Stimulated activated CD8-positive, alpha-beta memory T cell treated with anti-CD3 and anti-CD28 coated beads, Interleukin-12 subunit alpha, Interleukin-12 subunit beta, amount 100 ng/mL, for 24 hours (primary cell): Measurements from ENCODE around the gene KLK6.

Source experiments
- DNase-seq: peaks from one replicate; pipeline ENCODE4 v3.0.0-alpha.2; 2020; ENCODE audit errors: extremely low read depth

KLK6 gene

GRCh38 chr19:50952910-50953309, 16.5 kb downstream of the KLK6 start, which contains the start of gene KLK5:
KLK5 (minus strand) TSS chr19:50953038; CDS start chr19:50952657, 381 bp downstream.
- DNase-seq: no peak

GRCh38 chr19:50949861-50950260, 19.5 kb downstream of the KLK6 start:
- DNase-seq: no peak

- no peak for DNase-seq
Measured at GRCh38 chr19:50947123-50947522, 22.3 kb downstream of the KLK6 start.

GRCh38 chr19:50944795-50945194, 24.6 kb downstream of the KLK6 start:
- no peak for DNase-seq

GRCh38 chr19:50943074-50943828, 26.1 kb downstream of the KLK6 start:
- no peak for DNase-seq

- no peak for DNase-seq
Measured at GRCh38 chr19:50939596-50939995, 29.8 kb downstream of the KLK6 start.

GRCh38 chr19:50933640-50934039, 35.8 kb downstream of the KLK6 start:
- no peak for DNase-seq

- no peak for DNase-seq
Measured at GRCh38 chr19:50932690-50933083, 36.7 kb downstream of the KLK6 start.

GRCh38 chr19:50932018-50932689, 37.2 kb downstream of the KLK6 start:
- DNase-seq: no peak

GRCh38 chr19:50931023-50931422, 38.4 kb downstream of the KLK6 start:
- DNase-seq: no peak

GRCh38 chr19:50928831-50929230, 40.6 kb downstream of the KLK6 start:
- DNase-seq: no peak

- DNase-seq: no peak
Measured at GRCh38 chr19:50926144-50926543, 43.2 kb downstream of the KLK6 start.

GRCh38 chr19:50925734-50926133, 43.7 kb downstream of the KLK6 start:
- no peak for DNase-seq

- no peak for DNase-seq
Measured at GRCh38 chr19:50924586-50924985, 44.8 kb downstream of the KLK6 start.

- no peak for DNase-seq
Measured at GRCh38 chr19:50922317-50922853, 47.0 kb downstream of the KLK6 start.

GRCh38 chr19:50921426-50922316, 47.7 kb downstream of the KLK6 start:
- DNase-seq: no peak

- DNase-seq: no peak
Measured at GRCh38 chr19:50916069-50916468, 53.3 kb downstream of the KLK6 start.

- no peak for DNase-seq
Measured at GRCh38 chr19:50912727-50913716, 56.4 kb downstream of the KLK6 start.

- no peak for DNase-seq
Measured at GRCh38 chr19:50912102-50912599, 57.2 kb downstream of the KLK6 start.
